Thyroid gland (tissue), 4 donors: ENCODE data around the gene ZC3H7B.

Experiments used
- CTCF ChIP-seq, 6 experiments: fragments of 200-600 bp in 3 of 6; fragments of 450-650 bp in 3 of 6; sonication (generic) in 3 of 6; IDR thresholded peaks; one replicate each; pipeline ENCODE4 v1.5.1; 2016 to 2019; ENCODE audit warnings: antibody characterized with exemption in 6 of 6, mild to moderate bottlenecking in 2 of 6, inconsistent platforms in 1 of 6, moderate library complexity in 1 of 6
- POLR2A ChIP-seq, 2 donors: fragments of 450-650 bp; IDR thresholded peaks; one replicate each; pipeline ENCODE4 v1.6.1; 2017; ENCODE audit warnings: antibody characterized with exemption in 2 of 2, mild to moderate bottlenecking in 2 of 2, moderate library complexity in 1 of 2

DNA sequence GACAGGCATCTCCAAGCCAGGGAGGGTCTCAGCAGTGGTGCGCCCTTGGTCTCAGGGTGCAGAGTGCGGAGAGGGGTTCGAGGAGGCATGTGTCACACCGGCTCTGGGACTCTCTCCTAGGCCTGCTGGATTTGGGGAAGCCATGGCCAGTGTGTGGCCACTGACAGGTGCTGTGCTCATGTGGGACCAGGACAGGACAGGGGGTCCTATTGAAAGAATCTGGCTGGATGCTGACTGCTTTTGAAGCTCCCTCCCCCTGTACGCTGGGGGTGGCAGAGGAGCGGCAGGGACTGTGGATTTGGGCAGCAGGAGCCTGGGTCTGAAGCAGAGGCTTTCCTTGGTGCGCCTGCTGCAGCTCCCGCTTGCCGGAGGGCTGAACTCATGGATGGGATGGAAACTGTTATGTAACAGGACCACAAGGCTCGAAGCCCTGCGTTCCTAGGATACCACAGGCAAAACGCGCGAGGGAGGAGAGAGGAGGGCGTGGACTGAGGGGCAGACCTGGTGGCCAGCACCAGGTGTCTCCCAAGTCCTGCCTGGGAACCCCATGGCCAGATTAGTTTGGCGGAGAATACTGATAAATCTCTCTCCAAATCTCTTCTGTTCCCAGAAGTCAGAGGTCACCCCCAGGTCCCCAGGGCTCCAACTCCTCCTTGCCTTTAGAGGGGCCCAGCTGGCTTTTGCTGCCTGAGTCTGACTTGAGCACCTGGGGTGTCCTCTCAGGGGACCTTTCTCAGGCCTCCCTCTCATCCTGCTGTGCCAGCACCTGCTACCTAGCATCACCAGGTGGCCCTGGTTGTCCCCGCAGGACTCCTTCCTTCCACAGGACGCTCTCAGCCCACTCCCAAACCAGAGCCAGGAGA is 66.6 kb downstream of the ZC3H7B start:
- no peak for TF ChIP-seq CTCF (IDR thresholded peaks at IDR 0.05)
- no peak for TF ChIP-seq POLR2A (IDR thresholded peaks at IDR 0.05)
